NK-92 (cell line): ENCODE results near the gene ABCC12.

ENCODE experiments used
- DNase-seq: peaks from one replicate; lab custom pipeline; 2025; ENCODE audit not compliant: unreplicated experiment; lab: John Stamatoyannopoulos, UW

ABCC12 gene

GRCh38 chr16:48133455-48134211, 22.2 kb downstream of the ABCC12 start:
- no peak for DNase-seq

- no peak for DNase-seq
These were observed 23.1 kb downstream of the ABCC12 start for GRCh38 chr16:48132696-48133095.

GRCh38 chr16:48131201-48131935, 24.4 kb downstream of the ABCC12 start:
- no peak for DNase-seq

GRCh38 chr16:48129926-48130325, 25.9 kb downstream of the ABCC12 start:
- DNase-seq: no peak

- DNase-seq: no peak
These were observed 27.0 kb downstream of the ABCC12 start for GRCh38 chr16:48128769-48129168.

GRCh38 chr16:48126801-48127644, 28.8 kb downstream of the ABCC12 start:
- DNase-seq: no peak

- DNase-seq: no peak
These were observed 29.9 kb downstream of the ABCC12 start for GRCh38 chr16:48125888-48126287.

GRCh38 chr16:48124266-48124665, 31.5 kb downstream of the ABCC12 start:
- no peak for DNase-seq

- DNase-seq: no peak
These were observed 32.5 kb downstream of the ABCC12 start for GRCh38 chr16:48123104-48123788.

GRCh38 chr16:48121276-48121675, 34.5 kb downstream of the ABCC12 start:
- no peak for DNase-seq

GRCh38 chr16:48118841-48119240, 37.0 kb downstream of the ABCC12 start:
- DNase-seq: no peak

GRCh38 chr16:48117217-48118105, 38.3 kb downstream of the ABCC12 start:
- no peak for DNase-seq

- no peak for DNase-seq
These were observed 40.5 kb downstream of the ABCC12 start for GRCh38 chr16:48115299-48115698.

GRCh38 chr16:48114410-48114809, 41.4 kb downstream of the ABCC12 start:
- DNase-seq: no peak

GRCh38 chr16:48113471-48113870, 42.3 kb downstream of the ABCC12 start:
- DNase-seq: no peak

- no peak for DNase-seq
These were observed 42.8 kb downstream of the ABCC12 start for GRCh38 chr16:48113001-48113400.

GRCh38 chr16:48112600-48112999, 43.2 kb downstream of the ABCC12 start:
- no peak for DNase-seq

- DNase-seq: no peak
These were observed 44.8 kb downstream of the ABCC12 start for GRCh38 chr16:48110982-48111381.

GRCh38 chr16:48110000-48110399, 45.8 kb downstream of the ABCC12 start:
- DNase-seq: no peak

GRCh38 chr16:48109475-48109874, 46.3 kb downstream of the ABCC12 start:
- DNase-seq: no peak
